GM21447 (cell line): Measurements from ENCODE around the gene SORBS2.

Experiments
- ATAC-seq: cut with Tn5 transposase; IDR thresholded peaks from one replicate; pipeline ENCODE4 v1.9.1; 2021; ENCODE audit not compliant: unreplicated experiment

The SORBS2 gene

DNA sequence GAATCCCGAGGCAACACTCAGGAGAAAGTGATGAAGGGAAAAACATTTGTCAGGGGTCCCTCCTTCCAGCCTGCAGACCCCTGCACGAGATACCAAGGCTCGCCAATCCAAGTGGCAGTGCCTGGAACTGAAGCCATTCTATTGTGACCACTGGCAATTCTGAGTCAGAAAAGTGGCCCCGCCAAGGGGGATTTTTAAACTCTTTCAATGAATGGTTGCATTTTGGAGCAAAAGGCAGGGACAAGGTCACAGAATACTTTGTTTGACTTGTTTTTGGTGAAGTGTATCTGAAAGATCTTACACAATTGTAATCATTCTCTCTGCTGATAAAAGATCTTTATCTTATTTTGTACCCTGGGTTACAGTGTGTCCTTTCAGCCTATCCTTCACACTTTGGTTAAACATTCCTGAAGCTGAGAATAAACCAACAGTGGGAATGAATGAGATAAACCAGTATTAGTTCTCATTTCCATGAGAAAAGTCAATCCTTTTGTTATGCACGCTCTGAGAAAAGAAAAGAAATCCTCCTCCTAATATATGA, 160.8 kb downstream of the SORBS2 start:
- no peak for ATAC-seq

DNA sequence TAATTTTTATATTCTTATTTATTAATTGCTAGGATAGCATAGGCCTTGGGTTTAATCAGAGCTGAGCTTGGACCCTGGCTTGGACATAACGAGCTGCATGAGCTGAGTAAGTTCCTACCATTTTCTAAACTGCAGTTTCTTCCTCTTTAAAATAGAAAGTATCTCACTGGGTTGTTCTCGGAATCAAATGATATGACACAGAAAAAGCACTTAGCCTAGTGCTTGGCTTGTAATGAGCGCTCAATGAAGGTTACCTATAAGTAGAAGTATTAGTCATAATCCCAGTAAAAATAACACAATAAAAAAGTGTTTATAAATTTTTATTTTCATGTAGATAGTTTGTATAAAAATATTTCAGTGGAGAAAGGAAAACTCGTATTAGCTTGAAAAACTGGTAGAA, 163.4 kb downstream of the SORBS2 start:
- no peak for ATAC-seq

DNA sequence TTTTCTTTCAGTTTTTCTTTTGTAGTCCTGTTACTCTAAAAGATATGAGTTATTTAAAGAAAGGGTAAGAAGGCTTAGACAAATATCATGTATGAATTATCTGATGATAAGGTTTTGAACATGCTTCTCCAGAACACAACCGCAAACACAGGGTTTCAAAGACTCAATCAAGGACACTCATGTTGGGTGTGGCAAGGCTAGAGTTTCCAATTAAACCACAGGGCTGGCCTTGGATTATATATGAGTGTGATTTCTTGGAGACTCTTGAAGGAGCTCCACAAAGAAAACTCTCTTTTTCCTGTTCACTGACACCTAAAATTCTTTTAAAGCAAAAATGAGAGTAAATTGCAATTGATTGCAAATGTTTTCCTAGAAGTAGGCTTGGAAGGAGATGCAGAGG, 166.6 kb downstream of the SORBS2 start:
- ATAC-seq: no peak

DNA sequence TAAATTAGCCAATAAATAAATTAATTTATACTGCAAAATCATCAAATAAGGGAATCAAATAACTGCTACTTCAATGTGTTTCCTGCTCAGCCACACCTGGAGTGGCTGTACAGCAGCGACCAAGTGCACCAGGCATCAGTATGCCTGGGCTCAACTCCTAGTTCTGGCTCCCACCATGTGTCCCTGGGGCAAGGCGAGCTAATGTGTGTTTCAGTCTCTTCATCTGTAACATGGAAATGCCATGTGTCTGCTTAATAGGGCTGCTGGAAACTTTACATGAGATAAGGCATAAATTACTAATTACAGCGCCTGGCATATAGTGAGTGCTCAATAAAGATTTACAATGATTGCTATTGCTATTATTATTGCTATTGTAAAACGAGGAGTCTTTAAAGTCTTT, 167.6 kb downstream of the SORBS2 start:
- ATAC-seq: no peak

DNA sequence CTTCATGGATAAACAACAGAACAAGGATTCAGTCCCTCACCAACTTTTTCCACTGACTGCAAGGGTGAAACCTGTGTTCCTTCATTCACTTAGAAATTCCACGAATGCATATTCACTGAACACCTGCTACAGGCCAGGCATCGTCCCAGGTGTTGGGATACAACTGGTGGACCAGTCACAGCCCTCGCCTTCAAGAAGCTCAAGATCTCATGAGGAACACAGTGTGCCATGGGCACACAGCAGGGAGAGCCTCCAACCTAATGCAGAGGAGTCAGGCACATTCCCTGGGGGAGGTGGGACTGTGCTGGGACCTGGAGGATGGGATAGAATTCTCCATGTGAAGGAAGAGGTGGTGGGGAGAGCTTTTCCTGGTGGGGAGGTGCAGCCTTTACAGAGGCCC, 169.1 kb downstream of the SORBS2 start:
- no peak for ATAC-seq

DNA sequence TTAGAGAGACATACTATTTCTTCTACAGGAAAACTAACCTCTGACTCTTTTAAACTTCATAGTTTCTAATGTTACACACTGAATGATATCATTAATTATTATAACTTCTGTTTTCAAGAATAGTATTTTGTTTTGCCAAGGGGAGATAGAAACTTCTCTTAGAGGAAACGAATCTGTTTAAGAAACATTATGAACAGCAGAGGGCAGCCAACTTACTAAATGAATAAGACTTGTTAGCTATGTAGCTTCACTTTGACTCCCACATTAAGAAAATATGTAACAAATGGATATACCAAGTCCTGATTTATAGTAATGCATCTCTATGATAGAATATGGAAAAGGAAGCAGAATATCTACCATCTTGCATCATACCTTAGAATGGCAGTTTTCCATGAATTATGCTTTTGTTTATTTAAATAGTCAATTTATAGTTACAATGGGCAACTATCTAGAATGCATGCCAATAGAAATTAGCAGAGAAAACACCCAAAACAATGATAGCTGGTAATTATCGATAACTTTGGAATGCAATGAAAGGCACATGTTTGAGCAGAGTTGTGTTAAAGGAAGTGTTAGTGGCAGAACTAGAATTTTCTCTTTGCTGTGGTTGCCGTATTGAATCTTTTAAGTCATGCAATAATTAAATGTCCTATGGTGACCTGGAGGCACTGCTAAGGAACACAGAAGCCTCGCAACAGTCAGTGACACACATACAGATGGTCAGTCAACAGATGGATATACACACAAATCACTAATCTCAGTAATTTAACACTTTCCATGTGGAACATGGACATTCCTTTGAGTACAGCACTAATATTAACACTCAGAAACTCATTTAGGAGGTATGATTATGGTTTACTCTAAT, 171.0 kb downstream of the SORBS2 start:
- no peak for ATAC-seq

DNA sequence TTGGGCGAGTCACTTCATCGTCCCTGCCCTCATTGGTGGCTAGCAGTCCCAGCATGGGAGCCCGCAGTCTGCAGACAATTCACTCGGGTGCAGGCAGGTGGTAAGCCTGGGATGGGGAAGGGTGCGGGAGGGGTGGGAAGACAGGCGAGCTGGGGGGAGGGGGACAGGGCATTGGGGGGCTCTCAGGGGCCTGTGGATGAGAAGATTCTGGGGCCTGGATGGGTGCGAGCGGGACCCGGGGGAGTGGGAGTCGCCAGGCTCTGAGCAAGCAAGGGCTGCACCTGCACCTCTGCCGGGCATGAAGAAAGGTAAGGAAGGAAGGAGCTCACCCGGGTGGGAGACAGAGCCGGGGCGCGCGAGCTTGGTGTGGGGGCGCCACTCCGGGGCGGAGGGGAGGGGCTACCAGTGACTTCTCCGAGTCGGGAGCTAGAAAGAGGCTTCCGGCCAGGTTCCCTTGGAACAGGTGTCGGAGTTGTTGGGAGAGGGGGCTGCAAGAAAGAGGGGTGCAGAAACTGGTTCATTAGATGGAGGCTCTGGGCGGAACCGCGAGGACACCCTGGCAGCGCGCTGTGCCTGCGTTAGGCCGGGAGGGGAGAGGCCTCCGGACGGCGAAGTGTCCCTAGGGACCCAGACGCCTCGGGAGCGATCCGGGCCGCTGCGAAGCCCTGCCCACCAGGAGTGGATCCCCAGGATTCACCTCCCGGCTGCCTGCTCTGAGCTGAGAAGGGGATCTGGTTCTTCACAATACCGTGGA, 173.3 kb downstream of the SORBS2 start:
- no peak for ATAC-seq

DNA sequence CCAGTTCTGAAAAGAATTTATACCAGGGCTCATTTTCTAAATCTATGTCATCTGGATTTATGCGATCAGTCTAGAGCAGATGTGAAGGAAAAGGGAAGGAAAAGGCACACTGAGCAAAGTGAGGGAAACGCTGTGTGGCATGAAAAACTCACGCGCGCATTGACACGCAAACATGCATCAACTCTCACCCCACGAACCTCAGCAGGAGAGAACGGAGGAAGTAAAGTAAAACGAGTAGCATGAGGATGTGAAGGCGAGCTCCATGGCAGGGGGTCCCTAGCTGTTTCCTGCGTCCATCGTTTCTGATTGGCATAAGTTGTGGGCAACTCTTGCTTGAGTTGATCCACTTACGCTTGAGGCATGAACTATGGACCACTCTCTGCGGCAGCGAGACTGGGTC, 173.9 kb downstream of the SORBS2 start:
- ATAC-seq: no peak

DNA sequence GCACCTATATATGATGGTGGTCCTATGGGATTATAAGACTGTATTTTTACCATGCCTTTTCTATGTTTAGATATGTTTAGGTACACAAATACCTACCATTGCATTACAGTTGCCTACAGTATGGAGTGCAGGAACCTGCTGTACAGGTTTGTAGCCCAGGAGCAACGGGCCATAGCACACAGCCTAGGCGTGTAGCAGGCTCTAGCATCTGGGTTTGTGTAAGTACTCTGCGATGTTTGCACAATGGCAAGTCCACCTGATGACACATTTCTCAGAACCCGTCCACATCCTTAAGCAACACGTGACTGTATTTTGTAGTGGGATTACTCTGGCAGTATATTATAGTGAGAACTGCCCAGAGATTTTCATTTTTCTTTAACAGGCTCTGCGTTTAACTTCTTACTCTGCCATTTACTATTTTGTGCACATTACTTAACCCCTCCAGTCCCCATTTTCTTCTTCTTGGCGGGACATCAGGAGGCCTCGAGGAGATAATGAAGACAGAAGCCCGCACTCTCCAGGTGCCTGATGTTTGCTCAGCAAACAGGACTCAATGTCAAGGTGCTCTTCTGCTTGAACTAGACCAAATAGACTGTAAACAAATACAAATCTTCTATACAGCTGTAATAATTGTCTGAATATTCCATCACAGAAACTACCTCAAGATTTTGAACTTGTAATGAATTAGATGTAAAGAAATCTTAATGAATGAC, 174.7 kb downstream of the SORBS2 start:
- no peak for ATAC-seq

DNA sequence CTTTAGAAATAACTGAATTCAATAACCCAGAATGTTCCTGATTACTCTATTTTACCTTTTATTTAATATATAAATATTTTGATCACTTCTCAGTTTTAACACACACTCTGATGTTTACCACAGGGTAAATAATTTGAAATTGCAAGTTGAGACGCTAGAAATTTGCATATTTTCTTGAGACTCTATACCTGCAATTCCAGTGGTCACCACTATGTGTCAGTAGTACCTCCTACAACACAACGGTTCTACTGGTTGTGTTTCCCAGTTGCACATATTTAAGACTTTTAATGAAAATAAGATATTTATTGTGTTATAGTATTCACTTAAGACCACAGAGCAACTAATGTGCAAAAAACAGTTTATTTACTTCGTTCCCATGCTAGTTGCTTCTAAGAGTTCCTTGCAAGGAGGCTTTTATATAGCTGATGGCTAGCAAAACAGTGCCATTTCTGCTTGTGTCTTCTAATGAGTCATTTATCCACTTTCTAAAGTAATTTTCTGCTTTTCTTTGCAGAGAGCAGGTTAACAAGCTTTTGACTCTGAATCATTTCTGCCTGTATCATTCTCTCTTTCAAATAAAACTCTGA, 177.8 kb downstream of the SORBS2 start:
- ATAC-seq: no peak

DNA sequence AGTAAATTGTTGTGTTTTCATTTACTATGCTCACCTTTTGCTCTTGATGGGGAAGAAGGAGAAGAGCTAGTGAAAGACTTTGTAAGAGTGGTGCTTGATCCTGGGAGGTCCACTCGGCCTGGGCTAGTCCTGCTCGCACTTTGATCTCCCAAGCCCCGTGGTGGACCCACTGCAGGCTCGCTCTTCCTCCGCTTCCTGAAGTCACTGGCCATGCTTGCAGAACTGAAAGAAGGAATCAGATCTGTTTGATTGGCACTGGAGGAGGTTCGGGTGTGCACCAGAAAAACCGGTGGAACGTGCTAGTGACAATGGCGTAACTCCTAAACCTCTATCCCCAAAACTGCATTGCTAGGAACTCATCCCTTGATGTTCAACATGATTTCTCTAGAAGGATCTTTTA, 185.2 kb downstream of the SORBS2 start:
- no peak for ATAC-seq

DNA sequence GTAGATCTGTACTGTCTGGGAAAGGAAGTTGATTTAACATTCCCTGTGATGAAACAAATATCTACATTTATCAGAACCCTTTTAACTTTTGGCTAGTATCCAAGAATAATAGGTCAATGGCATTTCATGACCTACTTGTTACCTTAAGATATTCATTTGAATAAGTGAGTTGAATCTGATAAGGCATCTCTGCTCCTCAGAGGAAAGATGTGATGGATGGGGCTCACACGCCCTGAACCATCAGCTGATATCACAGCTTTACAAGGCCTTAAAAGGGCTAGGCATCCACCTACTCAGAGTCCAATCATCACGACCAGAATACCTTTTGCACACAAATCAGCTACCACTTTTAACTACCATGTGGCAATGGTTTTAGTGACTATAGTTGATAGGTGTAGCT, 186.5 kb downstream of the SORBS2 start:
- no peak for ATAC-seq

DNA sequence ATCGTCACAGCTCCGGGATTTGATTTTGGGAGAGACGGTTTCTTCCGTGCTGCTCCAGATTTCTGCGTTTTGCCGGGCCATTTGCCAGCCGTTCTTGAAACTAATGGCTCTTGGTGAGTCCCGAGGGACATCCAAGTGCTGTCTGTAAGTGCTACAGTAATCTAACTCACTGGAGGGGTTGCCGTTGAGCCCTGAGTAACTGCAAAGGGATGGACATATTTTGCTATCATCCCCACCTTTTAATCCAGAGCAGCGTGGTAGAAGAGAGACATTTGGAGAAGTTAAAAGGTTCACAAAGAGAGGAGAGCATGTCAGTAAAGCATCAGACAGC, 187.8 kb downstream of the SORBS2 start:
- ATAC-seq: no peak

DNA sequence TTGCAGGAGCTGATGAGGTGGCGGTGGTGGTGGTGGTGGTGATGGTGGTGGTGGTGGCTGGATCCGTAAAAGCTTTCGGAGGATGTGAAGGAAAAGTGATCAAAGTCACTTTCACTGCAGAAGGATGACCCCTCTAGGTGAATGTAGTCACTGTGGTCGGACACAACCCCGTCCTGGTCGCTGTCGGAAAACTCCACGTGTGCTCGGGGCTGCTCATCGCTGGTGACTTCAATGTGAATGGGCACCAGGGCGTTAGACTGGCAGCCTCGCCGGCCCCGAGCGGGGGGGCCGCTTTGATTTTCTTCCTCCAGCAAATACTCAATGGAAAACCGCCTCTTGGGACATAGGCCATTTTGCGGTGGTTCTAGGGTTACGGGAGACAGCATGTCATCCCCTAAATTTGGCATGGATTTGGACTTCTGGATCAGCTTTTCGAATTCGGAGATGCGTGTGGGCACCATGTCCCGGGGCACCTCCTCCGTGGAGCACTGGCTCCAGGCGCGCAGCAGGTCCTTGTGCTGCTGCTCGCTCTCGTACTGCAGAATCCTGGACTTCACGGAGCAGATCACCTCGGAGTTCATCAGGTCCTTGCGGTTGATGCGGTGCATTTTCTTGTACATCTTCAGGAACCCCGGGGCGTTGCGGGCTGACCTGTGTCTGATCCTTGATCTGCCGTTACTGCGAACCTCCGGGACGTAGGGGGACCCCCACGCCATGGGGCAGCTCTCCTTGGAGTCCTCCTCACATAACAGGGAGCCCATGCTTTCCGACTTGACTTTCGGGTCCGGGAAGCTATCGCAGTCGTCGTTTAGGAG, 188.3 kb downstream of the SORBS2 start:
- no peak for ATAC-seq

DNA sequence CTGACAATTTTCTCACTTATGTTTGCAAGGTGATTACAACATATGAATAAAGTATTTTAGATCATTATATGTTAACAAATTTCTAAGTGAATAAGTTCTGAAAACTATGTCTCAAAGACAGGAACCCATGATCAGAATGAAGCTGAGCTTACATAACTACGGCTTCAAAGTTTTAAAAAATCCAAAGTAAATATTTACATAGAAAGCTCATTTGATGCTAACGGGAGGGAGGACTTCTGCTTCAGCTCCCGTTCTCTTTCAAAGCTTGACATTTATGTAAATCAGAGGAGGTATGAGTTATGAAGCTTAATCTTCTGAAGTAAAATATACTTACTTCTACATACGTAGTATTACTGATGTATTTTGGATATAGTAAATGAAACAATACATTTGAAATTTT, 203.8 kb downstream of the SORBS2 start:
- no peak for ATAC-seq

DNA sequence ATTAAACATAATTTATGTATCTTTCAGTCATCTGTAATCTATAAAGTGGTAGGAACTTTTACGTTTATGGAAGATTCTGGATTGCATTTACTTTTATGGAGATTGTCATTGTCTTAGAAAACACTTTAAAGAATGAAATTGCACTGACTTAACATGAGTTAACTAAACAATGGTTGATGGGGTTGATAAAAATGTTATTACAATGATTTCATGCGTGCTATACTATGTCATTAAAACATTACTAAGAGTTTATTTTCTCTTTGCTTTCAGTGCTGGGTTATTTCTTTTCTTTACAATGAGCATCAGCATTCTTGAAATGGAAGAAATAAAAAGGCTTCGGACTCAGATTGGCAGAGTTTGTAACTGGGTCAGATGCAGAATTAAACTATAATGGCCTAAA, 209.6 kb downstream of the SORBS2 start:
- ATAC-seq: no peak

DNA sequence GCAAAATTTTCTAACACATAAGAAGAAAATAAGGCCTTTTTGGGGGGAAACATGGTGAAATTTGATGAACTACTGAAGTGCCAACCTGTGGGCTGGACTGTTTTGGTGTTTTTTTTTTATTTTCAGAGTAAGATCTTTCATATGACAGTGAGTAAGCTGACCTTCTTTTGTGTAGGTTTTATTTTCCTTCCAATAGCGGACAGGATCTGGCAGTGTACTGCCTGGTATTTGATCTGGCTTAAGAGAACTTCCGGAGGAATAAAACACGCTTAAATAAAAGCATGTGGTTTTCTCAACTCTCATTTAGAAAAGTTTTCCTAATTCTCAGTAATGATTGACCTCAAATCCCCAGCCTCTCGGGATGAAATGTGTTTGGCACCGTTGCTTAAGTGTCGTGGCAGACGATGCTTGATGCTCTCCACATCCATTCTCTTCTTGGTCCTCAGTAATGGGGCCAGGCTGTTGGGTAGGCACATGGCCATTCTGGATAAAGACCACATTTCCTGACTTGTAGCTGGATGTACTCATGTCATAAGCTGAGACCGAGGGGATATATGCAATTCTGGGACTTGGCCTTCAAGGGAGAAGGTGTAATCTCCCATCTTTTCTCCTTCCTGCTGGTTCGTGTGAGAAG, 211.1 kb downstream of the SORBS2 start:
- no peak for ATAC-seq

DNA sequence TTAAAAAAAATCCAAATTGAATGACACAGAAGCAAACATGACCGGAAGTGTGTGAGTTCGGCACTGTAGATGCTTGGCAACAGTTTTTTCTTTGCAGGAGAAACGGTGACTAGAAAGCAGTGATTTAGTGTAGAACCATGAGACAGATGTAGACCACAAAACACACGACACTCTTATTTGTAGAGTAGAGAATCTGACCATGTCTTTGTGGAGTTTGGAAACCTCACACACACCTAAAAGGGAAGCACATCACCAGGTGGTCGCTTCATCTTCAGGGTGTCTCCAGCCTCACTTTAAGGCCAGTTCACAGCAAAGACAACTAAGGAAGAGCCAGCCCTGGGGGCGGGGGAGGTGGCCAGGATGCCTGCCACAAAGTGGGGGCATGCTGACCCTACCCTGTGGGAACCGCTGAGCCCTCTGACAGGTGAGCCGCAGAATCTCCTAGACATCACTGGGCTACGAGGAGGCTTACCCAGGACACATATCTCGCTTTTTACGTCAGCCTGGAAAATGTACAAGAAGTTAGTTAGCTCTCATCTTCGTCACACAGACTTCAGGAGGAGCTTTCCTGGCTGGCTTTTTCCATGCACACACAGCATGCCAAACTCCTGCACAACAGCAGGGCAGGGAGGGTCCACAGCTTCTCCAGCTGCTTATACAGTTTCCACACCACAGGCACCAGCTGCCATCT, 212.3 kb downstream of the SORBS2 start:
- ATAC-seq: no peak

DNA sequence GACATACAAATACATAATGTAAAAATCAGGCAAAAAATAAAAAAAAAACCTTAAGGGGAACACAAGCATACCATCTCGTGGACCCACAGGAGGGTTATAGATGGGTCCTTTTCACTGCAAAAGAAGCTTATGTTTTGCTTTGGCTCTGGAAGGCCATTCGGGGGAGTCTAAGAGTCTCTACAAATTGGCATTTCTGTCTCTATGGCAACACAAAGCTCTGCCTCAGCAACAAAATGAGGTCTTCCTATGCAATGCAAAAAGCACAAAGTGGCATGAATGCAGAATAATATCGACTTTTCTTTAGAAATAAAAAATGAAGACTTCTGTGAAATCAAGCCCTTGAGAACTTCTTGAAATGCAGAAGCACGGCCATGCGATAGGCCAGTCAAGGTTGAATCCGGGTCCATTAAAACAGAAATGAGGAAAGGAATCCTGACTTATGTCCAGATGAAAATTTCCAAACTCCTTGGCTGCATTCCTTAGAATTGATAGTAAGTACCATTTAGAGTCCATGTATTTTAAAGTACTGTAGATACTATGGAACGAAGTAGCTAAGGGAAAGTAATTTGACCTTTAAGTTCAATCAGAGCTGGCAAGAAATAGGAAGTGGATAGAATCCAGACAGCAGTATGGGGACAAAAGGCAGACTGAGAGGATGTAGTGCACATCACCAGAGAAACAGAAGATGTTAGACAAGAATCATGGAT, 213.0 kb downstream of the SORBS2 start:
- ATAC-seq: no peak
